DND-41 (cell line): ENCODE data around the gene KCNIP4.

Experiments used
- ATAC-seq: fragments of 200-7000 bp; cut with Tn5 transposase; 3 replicates; pipeline ENCODE4 v1.9.1; 2021; ENCODE audit warnings: low read depth; ENCODE audit not compliant: insufficient read depth
- DNase-seq: peaks from one replicate; pipeline ENCODE4 v3.0.0-alpha.2; 2020
- H2AFZ ChIP-seq: 2 replicates; pipeline ENCODE4 v1.6.0; 2012; ENCODE audit warnings: low read depth, low read length
- H3K27ac ChIP-seq: 2 replicates; pipeline ENCODE4 v1.5.1; 2012; ENCODE audit warnings: low read length, inconsistent platforms
- H3K27me3 ChIP-seq: fragments of 200-600 bp; sonication (generic); 2 replicates; pipeline ENCODE4 v1.6.0; 2012; ENCODE audit warnings: low read length, mild to moderate bottlenecking, inconsistent platforms; ENCODE audit not compliant: insufficient read depth, poor library complexity
- H3K36me3 ChIP-seq: 2 replicates; pipeline ENCODE4 v1.5.1; 2012; ENCODE audit warnings: low read length, inconsistent platforms; ENCODE audit not compliant: insufficient read depth
- H3K4me1 ChIP-seq: 2 replicates; pipeline ENCODE4 v1.5.1; 2012; ENCODE audit warnings: mild to moderate bottlenecking, low read length; ENCODE audit not compliant: insufficient read depth
- H3K4me2 ChIP-seq: 2 replicates; pipeline ENCODE4 v1.6.0; 2012; ENCODE audit warnings: mild to moderate bottlenecking, moderate library complexity, low read length, inconsistent platforms; ENCODE audit not compliant: insufficient read depth
- H3K4me3 ChIP-seq, 2 experiments: fragments of 200-600 bp in 1 of 2; shearing (Covaris generic) in 1 of 2; 2 replicates each; pipeline ENCODE4 v1.5.1; 2012 to 2016; ENCODE audit warnings: inconsistent platforms in 2 of 2, low read length in 2 of 2, mild to moderate bottlenecking in 2 of 2, low read depth in 1 of 2, moderate library complexity in 1 of 2
- H3K79me2 ChIP-seq: 2 replicates; pipeline ENCODE4 v1.6.0; 2012; ENCODE audit warnings: low read length, inconsistent platforms; ENCODE audit not compliant: insufficient read depth
- H3K9ac ChIP-seq: 2 replicates; pipeline ENCODE4 v1.6.0; 2012; ENCODE audit warnings: low read depth, mild to moderate bottlenecking, inconsistent platforms, low read length, moderate library complexity
- H3K9me3 ChIP-seq: 2 replicates; pipeline ENCODE4 v1.5.1; 2012; ENCODE audit warnings: low read length, moderate library complexity, mild to moderate bottlenecking, inconsistent platforms; ENCODE audit not compliant: insufficient read depth, severe bottlenecking
- H4K20me1 ChIP-seq: 2 replicates; pipeline ENCODE4 v1.6.0; 2012; ENCODE audit warnings: low read length; ENCODE audit not compliant: insufficient read depth
- CTCF ChIP-seq: IDR thresholded peaks from 2 replicates; pipeline ENCODE4 v1.5.1; 2012; ENCODE audit warnings: borderline replicate concordance, low read length, moderate library complexity, mild to moderate bottlenecking; ENCODE audit not compliant: poor library complexity, severe bottlenecking; ENCODE audit errors: extremely low read depth
- EZH2 ChIP-seq: IDR thresholded peaks from 3 replicates; pipeline ENCODE4 v1.6.1; 2012; ENCODE audit warnings: borderline replicate concordance, low read depth, mild to moderate bottlenecking, moderate library complexity, low read length, inconsistent platforms; ENCODE audit not compliant: severe bottlenecking

KCNIP4 gene

GRCh38 chr4:20997886-20998285, 950.7 kb downstream of the KCNIP4 start:
- no peaks in the 10 kb centered on the region for H3K79me2 ChIP-seq
- no peak overlapping the region for H3K27ac ChIP-seq
- no peak overlapping the region for H3K9ac ChIP-seq
- no peak for TF ChIP-seq CTCF
- TF ChIP-seq EZH2, result no peak
- no peaks in the 10 kb centered on the region for H4K20me1 ChIP-seq
- peaks cover 2% of the 10 kb centered on the region for H3K9me3 ChIP-seq
- no peaks in the 10 kb centered on the region for H3K27me3 ChIP-seq
- no peak for ATAC-seq
- H2AFZ ChIP-seq, result no peak overlapping the region
- H3K36me3 ChIP-seq, result no peaks in the 10 kb centered on the region
- no peaks in the 10 kb centered on the region for H3K4me1 ChIP-seq
- no peak overlapping the region for H3K4me3 ChIP-seq
- no peak for DNase-seq
- no peak overlapping the region for H3K4me2 ChIP-seq

- Histone ChIP-seq H3K79me2 (no peaks in the 10 kb centered on the region), H3K36me3 (no peaks in the 10 kb centered on the region), H4K20me1 (no peaks in the 10 kb centered on the region), H3K9me3 (peaks cover 2% of the 10 kb centered on the region), H3K4me2 (no peak overlapping the region), H3K4me3 (no peak overlapping the region), H3K27ac (no peak overlapping the region), H3K27me3 (no peaks in the 10 kb centered on the region), H3K4me1 (no peaks in the 10 kb centered on the region), H3K9ac (no peak overlapping the region), H2AFZ (no peak overlapping the region)
- ATAC-seq (no peak), DNase-seq (no peak)
- no peak for TF ChIP-seq CTCF
- no peak for TF ChIP-seq EZH2
These were observed 953.0 kb downstream of the KCNIP4 start for GRCh38 chr4:20995610-20996009.

GRCh38 chr4:20995015-20995414, 953.6 kb downstream of the KCNIP4 start:
- Histone ChIP-seq H4K20me1 (no peaks in the 10 kb centered on the region), H3K4me2 (no peak overlapping the region), H3K4me1 (no peaks in the 10 kb centered on the region), H3K9me3 (peaks cover 2% of the 10 kb centered on the region), H3K4me3 (no peak overlapping the region), H3K27ac (no peak overlapping the region), H3K9ac (no peak overlapping the region), H3K27me3 (no peaks in the 10 kb centered on the region), H3K79me2 (no peaks in the 10 kb centered on the region), H2AFZ (no peak overlapping the region), H3K36me3 (no peaks in the 10 kb centered on the region)
- DNase-seq (no peak), ATAC-seq (no peak)
- TF ChIP-seq EZH2 (no peak), CTCF (no peak)

GRCh38 chr4:20992002-20992401, 956.6 kb downstream of the KCNIP4 start:
- H3K36me3 ChIP-seq, result no peaks in the 10 kb centered on the region
- no peak overlapping the region for H3K9ac ChIP-seq
- DNase-seq (no peak), ATAC-seq (no peak)
- TF ChIP-seq CTCF (no peak), EZH2 (no peak)
- H3K4me2 ChIP-seq, result no peak overlapping the region
- no peaks in the 10 kb centered on the region for H3K79me2 ChIP-seq
- H3K27ac ChIP-seq, result no peak overlapping the region
- H4K20me1 ChIP-seq, result no peaks in the 10 kb centered on the region
- H3K27me3 ChIP-seq, result no peaks in the 10 kb centered on the region
- H3K9me3 ChIP-seq, result peaks cover under 1% of the 10 kb centered on the region
- H3K4me3 ChIP-seq, result no peak overlapping the region
- no peak overlapping the region for H2AFZ ChIP-seq
- H3K4me1 ChIP-seq, result no peaks in the 10 kb centered on the region
